GM06990 (cell line): ENCODE results near the gene GPN3.
A peak's percentile ranks its signal among the peaks of the same experiment; 100 is the strongest.
"Not testable (repeated sequence)": the region's sequence is repeated elsewhere in the genome, so short reads cannot be mapped to it uniquely, and the experiment has no call there.

ENCODE experiments used
- DNase-seq: peaks from one replicate; pipeline ENCODE4 v3.0.0-alpha.2; 2011; ENCODE audit not compliant: insufficient read length; ENCODE audit errors: extremely low read depth
- H3K27me3 ChIP-seq: replicated peaks from 2 replicates; pipeline ENCODE4 v1.6.0; 2011; ENCODE audit warnings: low read length; ENCODE audit not compliant: control insufficient read depth, insufficient read depth
- H3K36me3 ChIP-seq: 2 replicates; pipeline ENCODE4 v1.5.1; 2011; ENCODE audit warnings: low read length; ENCODE audit not compliant: control insufficient read depth, insufficient read depth
- H3K4me3 ChIP-seq: replicated peaks from 2 replicates; pipeline ENCODE4 v1.5.1; 2011; ENCODE audit warnings: low read depth, mild to moderate bottlenecking, control low read depth, low read length
- TF ChIP-seq, protein P1 (sequence below): IDR thresholded peaks from 2 replicates; pipeline ENCODE4 v1.5.1; 2011; ENCODE audit warnings: low read length, control low read depth, mild to moderate bottlenecking, inconsistent platforms; ENCODE audit not compliant: insufficient read depth, poor library complexity, severe bottlenecking

GPN3 gene

DNA sequence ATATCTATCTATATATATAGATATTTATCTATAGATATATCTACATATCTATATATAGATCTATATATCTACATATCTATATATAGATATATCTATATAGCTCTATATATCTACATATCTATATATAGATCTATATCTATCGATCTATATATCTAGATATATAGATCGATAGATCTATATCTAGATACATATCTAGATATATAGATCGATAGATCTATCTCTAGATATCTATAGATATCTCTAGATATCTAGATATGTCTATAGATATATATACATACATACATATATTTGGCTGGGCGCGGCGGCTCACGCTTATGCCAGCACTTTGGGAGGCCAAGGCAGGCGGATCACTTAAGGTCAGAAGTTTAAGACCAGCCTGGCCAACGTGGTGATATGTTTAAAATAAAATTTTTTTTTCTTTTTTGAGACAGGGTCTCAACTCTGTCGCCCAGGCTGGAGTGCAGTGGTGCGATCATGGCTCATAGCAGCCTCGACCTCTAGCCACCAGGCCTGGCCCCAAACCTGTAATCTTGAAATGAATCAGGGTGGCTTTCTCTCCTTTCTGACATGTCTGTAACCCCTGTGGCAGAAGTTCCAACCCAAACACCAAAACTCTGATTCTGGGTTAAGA is 36.0 kb downstream of the GPN3 start:
- Histone ChIP-seq H3K4me3 (no peak overlapping the region; the same call in 1 of the 2 replicates), H3K27me3 (no peaks in the 10 kb centered on the region), H3K36me3 (no peaks in the 10 kb centered on the region)
- DNase-seq = peak; percentile 31
- TF ChIP-seq, protein P1, sequence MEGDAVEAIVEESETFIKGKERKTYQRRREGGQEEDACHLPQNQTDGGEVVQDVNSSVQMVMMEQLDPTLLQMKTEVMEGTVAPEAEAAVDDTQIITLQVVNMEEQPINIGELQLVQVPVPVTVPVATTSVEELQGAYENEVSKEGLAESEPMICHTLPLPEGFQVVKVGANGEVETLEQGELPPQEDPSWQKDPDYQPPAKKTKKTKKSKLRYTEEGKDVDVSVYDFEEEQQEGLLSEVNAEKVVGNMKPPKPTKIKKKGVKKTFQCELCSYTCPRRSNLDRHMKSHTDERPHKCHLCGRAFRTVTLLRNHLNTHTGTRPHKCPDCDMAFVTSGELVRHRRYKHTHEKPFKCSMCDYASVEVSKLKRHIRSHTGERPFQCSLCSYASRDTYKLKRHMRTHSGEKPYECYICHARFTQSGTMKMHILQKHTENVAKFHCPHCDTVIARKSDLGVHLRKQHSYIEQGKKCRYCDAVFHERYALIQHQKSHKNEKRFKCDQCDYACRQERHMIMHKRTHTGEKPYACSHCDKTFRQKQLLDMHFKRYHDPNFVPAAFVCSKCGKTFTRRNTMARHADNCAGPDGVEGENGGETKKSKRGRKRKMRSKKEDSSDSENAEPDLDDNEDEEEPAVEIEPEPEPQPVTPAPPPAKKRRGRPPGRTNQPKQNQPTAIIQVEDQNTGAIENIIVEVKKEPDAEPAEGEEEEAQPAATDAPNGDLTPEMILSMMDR = no peak

DNA sequence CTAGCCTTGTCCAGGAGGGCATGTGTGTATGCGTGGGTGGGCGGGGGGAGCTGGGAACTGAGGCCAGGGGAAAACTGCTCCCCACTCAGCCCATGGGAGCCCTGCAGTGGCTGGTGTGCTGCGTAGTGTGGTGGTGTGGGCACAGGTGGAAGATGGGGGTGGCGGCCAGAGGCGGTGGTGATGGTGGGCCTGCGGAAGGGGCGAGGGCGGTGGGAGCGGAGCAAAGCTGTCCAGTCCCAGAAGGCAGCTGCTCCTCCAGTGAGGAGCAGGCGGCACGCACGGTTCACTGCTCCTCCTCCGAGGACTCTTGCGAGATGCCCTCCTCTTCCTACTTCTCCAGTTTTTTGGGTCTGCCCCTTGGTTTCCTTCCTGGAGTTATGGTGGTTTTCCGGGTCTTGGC is 38.4 kb downstream of the GPN3 start:
- H3K36me3 ChIP-seq, H3K4me3 ChIP-seq, H3K27me3 ChIP-seq, DNase-seq: not testable (repeated sequence)

DNA sequence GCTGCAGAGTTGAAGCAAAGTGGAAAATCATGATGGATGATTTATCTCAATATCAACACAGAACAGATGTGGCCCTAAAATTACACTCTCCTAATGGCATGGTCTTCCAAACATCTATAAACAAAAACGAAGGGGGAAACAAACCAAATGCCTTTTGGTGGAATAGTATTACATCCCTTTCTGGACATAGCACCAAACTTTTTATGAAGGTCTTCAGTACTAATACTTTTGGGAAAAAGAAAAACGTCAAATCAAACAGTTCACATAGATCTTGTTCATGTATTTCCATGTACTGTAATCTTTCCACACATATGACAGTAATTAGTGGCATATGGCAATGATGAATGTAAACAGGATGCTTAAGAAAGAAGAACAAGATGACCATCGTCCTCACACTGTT is 41.7 kb downstream of the GPN3 start:
- Histone ChIP-seq H3K27me3 (no peaks in the 10 kb centered on the region), H3K4me3 (no peak overlapping the region), H3K36me3 (no peaks in the 10 kb centered on the region)
- TF ChIP-seq, protein P1 = no peak
- DNase-seq = no peak

DNA sequence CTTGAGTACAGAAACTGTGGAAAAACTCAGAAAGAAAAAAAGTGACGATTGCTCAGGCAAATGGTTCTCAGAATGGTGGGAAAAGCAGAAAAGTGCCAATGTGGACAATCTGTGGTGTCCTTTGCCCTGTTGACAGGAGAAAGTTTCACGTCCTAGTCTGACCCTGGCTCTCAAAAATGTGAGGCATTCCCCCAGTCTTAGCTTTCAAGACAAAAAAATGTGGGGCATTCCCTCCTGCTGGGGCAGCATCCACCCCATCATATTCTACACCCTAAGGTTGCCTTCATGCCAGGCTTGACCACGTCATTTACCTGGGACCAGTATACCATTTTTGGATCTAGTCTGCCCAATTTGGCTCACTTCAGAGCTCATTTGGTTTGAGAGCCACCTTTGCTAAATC is 43.8 kb downstream of the GPN3 start:
- DNase-seq = no peak
- Histone ChIP-seq H3K27me3 (no peaks in the 10 kb centered on the region), H3K36me3 (no peaks in the 10 kb centered on the region), H3K4me3 (no peak overlapping the region)
- TF ChIP-seq, protein P1 = no peak

DNA sequence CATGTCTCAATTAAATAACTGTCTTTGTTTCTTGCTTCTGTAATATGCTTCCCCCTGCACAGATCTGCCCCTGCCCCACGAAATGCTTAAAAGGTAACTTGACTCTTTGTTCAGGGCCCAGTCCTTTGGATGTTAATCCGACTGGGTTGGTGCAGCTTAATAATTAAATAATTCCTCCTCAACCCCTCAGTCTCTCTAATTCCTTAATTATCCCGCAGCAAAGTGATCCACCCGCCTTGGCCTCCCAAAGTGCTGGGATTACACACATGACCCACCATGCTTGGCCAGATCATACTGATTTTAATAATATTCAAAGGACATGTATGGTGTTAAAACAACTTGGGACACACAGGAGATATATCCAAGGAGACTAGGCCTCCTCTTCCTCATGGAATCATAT is 46.4 kb downstream of the GPN3 start:
- H3K27me3 ChIP-seq = no peaks in the 10 kb centered on the region
- TF ChIP-seq, protein P1 = no peak
- H3K36me3 ChIP-seq = no peaks in the 10 kb centered on the region
- DNase-seq = no peak
- no peak overlapping the region for H3K4me3 ChIP-seq

DNA sequence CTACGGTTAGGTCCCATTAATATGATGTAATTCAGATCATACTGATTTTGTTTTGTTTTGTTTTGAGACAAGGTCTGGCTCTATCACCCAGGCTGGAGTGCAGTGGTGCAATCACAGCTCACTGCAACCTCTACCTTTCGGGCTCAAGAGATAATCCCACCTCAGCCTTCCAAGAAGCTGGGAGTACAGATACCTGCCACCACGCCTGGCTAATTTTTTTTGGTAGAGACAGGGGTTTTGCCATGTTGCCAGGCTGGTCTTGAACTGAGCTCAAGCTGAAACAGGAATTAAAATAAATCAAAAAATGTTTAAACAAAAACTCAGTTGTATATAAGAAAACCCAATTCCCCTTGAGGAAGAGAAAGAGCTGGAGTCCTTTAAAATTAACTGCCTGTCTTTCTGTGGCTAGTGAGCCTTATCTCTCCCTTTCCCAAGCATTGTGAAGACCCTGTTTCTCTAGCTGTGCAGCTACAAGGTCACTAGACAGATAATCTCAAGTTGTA is 46.8 kb downstream of the GPN3 start:
- Histone ChIP-seq H3K36me3 (no peaks in the 10 kb centered on the region), H3K27me3 (no peaks in the 10 kb centered on the region), H3K4me3 (no peak overlapping the region)
- no peak for DNase-seq
- TF ChIP-seq, protein P1 = no peak

- not testable (repeated sequence) for H3K36me3 ChIP-seq, H3K4me3 ChIP-seq, DNase-seq, H3K27me3 ChIP-seq
Measured at GRCh38 chr12:110420644-110421043, 47.4 kb downstream of the GPN3 start.

DNA sequence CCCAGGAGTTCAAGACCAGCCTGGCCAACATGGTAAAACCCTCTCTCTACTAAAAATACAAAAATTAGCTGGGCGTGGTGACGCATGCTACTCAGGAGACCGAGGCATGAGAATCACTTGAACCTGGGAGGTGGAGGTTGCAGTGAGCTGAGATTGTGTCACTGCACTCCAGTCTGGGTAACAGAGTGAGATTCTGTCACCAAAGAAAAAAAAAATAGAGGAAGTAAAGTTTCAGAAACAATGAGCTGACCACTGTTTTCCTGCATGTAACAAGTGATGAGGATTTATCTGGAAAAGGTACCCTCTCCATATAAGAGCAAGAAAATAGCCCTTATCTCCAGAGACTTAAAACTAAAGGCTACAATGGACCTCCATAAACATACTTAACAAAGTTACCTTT is 50.9 kb downstream of the GPN3 start:
- H3K36me3 ChIP-seq, H3K4me3 ChIP-seq, DNase-seq, H3K27me3 ChIP-seq: not testable (repeated sequence)

DNA sequence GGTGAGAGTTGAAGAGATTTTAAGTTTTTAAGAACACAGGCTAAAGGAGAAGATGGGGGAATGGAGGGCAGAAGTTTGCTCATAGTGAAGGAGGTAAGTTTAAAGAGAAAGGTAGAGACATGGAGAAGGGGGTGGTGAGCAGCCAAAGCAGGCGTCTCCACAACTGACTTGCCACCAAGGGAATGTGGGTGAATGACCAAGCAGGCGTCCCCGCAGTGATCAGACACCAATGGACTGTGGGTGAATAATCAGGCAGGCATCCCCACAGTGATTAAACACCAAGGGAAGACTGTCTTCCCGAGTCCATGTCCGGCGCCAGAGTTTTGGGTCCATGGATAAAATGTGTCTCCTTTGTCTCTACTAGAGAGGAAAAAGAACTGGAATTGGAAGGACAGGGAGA is 58.0 kb downstream of the GPN3 start:
- not testable (repeated sequence) for H3K4me3 ChIP-seq, H3K36me3 ChIP-seq, H3K27me3 ChIP-seq, DNase-seq
